RCC 7860 (cell line): Measurements from ENCODE around the gene TXNDC2.
"Not testable (repeated sequence)": the region's sequence is repeated elsewhere in the genome, so short reads cannot be mapped to it uniquely, and the experiment has no call there.

Experiments used
- DNase-seq: peaks from one replicate; pipeline ENCODE4 v3.0.0-alpha.2; 2015; ENCODE audit warnings: low spot score
- FAIRE-seq: peaks from 2 replicates; lab custom pipeline; 2012; peaks lifted over from hg19 to GRCh38; lab: Jason Lieb, UNC

TXNDC2 gene

GRCh38 chr18:9910661-9911060 is 24.9 kb downstream of the TXNDC2 start:
- DNase-seq (no peak), FAIRE-seq (no peak)

- no peak for DNase-seq
- FAIRE-seq: no peak
Measured at GRCh38 chr18:9911226-9911625, 25.5 kb downstream of the TXNDC2 start.

- not testable (repeated sequence) for FAIRE-seq, DNase-seq
Measured at GRCh38 chr18:9912285-9912684, 26.5 kb downstream of the TXNDC2 start.

- FAIRE-seq (no peak), DNase-seq (no peak)
Measured at GRCh38 chr18:9913151-9913525, 27.4 kb downstream of the TXNDC2 start.

GRCh38 chr18:9913526-9914333 is 28.0 kb downstream of the TXNDC2 start, which contains the start of gene VAPA:
VAPA (plus strand) TSS chr18:9914016; CDS start chr18:9914257, 241 bp downstream.
- no peak for FAIRE-seq

GRCh38 chr18:9914334-9914583 is 28.5 kb downstream of the TXNDC2 start:
- DNase-seq: no peak
- no peak for FAIRE-seq

More at GRCh38 chr18:9913526-9914333, 28.0 kb downstream of the TXNDC2 start, which contains the start of gene VAPA:
- DNase-seq: peak; percentile 84

- FAIRE-seq (peak; percentile 37), DNase-seq (peak; percentile 81)
Measured at GRCh38 chr18:9914584-9915290, 29.0 kb downstream of the TXNDC2 start.

GRCh38 chr18:9915291-9916076 is 29.7 kb downstream of the TXNDC2 start:
- FAIRE-seq: no peak

GRCh38 chr18:9916077-9916639 is 30.4 kb downstream of the TXNDC2 start:
- no peak for FAIRE-seq
- no peak for DNase-seq

More at GRCh38 chr18:9915291-9916076, 29.7 kb downstream of the TXNDC2 start:
- no peak for DNase-seq

GRCh38 chr18:9916808-9917207 is 31.0 kb downstream of the TXNDC2 start:
- FAIRE-seq (no peak), DNase-seq (no peak)

- FAIRE-seq (no peak), DNase-seq (peak; percentile 22)
Measured at GRCh38 chr18:9918016-9918680, 32.4 kb downstream of the TXNDC2 start.

- no peak for FAIRE-seq
Measured at GRCh38 chr18:9919564-9920232, 33.9 kb downstream of the TXNDC2 start.

GRCh38 chr18:9922592-9923311 is 37.0 kb downstream of the TXNDC2 start:
- FAIRE-seq (no peak), DNase-seq (no peak)

More at GRCh38 chr18:9919564-9920232, 33.9 kb downstream of the TXNDC2 start:
- DNase-seq: no peak

GRCh38 chr18:9924371-9924943 is 38.7 kb downstream of the TXNDC2 start:
- DNase-seq (no peak), FAIRE-seq (no peak)

- FAIRE-seq: no peak
- no peak for DNase-seq
Measured at GRCh38 chr18:9925369-9925768, 39.6 kb downstream of the TXNDC2 start.

GRCh38 chr18:9925795-9926194 is 40.0 kb downstream of the TXNDC2 start:
- DNase-seq: no peak
- FAIRE-seq: no peak

GRCh38 chr18:9926223-9926894 is 40.6 kb downstream of the TXNDC2 start:
- DNase-seq (no peak), FAIRE-seq (no peak)

- FAIRE-seq: no peak
- no peak for DNase-seq
Measured at GRCh38 chr18:9926977-9927376, 41.2 kb downstream of the TXNDC2 start.
